Activated CD8-positive, alpha-beta T cell treated with anti-CD3 and anti-CD28 coated beads for 36 hours (primary cell): ENCODE measurements around the gene HSPA9. TPM values are rescaled to one million over a fixed set of nuclear protein-coding genes. Genes with fewer than 3 reads are reported as not detected.

ENCODE experiments used
- ATAC-seq: fragments of 200-7000 bp; cut with Tn5 transposase; one replicate; pipeline ENCODE4 v1.10.0; 2021; ENCODE audit warnings: mild to moderate bottlenecking, moderate library complexity
- CTCF ChIA-PET: fragments of 350-600 bp; sonication (Branson Sonifier 250); formaldehyde crosslinking; loops from one replicate; lab custom pipeline; 2021; ENCODE audit warnings: antibody characterized with exemption; lab: Charles Lee
- POLR2A ChIA-PET: fragments of 350-600 bp; sonication (Branson Sonifier 250); formaldehyde crosslinking; loops from one replicate; lab custom pipeline; 2021; ENCODE audit warnings: antibody characterized with exemption; lab: Charles Lee
- DNase-seq: peaks from one replicate; pipeline ENCODE4 v3.0.0-alpha.2; 2020
- H3K27ac Mint-ChIP-seq: one replicate; pipeline ENCODE4 v1.8.0; 2021; ENCODE audit warnings: mild to moderate bottlenecking, mixed read lengths
- H3K27me3 Mint-ChIP-seq: one replicate; pipeline ENCODE4 v1.8.0; 2021; ENCODE audit warnings: mixed read lengths
- H3K36me3 Mint-ChIP-seq: one replicate; pipeline ENCODE4 v1.8.0; 2021; ENCODE audit warnings: low read depth, mixed read lengths
- H3K4me1 Mint-ChIP-seq: one replicate; pipeline ENCODE4 v1.8.0; 2021; ENCODE audit warnings: low read depth, mixed read lengths
- H3K4me3 Mint-ChIP-seq: one replicate; pipeline ENCODE4 v1.8.0; 2021; ENCODE audit warnings: mild to moderate bottlenecking, moderate library complexity, mixed read lengths
- H3K9me3 Mint-ChIP-seq: one replicate; pipeline ENCODE4 v1.8.0; 2021; ENCODE audit warnings: mixed read lengths
- intact Hi-C: fragments of 100-400 bp; cut with micrococcal nuclease; formaldehyde crosslinking; loops from one replicate; pipeline ENCODE4 v1.10.0; 2022
- total RNA-seq, 2 experiments: library from RNA; stranded (reverse); gene quantifications; one replicate each; pipeline ENCODE4 v1.2.3, GENCODE V29; 2021
- TF ChIP-seq, protein P1 (sequence below): fragments of 200-600 bp; IDR thresholded peaks from one replicate; pipeline ENCODE4 v1.8.0; 2022; ENCODE audit warnings: antibody characterized with exemption, mild to moderate bottlenecking

HSPA9 gene
- total RNA-seq, 2 experiments from 2014 or later: 426 to 442 TPM

DNA sequence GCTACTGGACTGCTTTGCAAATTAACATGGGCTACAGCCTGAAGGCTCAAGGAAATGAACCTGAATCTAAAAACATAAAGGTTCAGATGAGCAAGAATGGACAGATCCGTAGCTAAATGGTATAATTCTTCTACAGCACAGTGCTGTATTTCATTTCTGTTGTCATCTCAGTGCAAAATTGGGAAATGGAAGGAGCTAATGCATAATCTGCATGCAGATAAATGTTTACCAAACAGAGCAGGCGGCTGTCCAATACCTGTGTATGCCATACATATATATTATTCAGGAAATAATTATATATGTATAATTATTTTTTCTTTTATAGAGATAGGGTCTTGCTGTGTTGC is 4.3 kb upstream of the HSPA9 start:
- Mint-ChIP-seq H3K27me3 (no peaks in the 10 kb centered on the region), H3K4me1 (peaks cover 9% of the 10 kb centered on the region), H3K36me3 (peaks cover 10% of the 10 kb centered on the region), H3K27ac (no peak overlapping the region), H3K9me3 (peaks cover 6% of the 10 kb centered on the region), H3K4me3 (no peak overlapping the region)
- TF ChIP-seq, protein P1, sequence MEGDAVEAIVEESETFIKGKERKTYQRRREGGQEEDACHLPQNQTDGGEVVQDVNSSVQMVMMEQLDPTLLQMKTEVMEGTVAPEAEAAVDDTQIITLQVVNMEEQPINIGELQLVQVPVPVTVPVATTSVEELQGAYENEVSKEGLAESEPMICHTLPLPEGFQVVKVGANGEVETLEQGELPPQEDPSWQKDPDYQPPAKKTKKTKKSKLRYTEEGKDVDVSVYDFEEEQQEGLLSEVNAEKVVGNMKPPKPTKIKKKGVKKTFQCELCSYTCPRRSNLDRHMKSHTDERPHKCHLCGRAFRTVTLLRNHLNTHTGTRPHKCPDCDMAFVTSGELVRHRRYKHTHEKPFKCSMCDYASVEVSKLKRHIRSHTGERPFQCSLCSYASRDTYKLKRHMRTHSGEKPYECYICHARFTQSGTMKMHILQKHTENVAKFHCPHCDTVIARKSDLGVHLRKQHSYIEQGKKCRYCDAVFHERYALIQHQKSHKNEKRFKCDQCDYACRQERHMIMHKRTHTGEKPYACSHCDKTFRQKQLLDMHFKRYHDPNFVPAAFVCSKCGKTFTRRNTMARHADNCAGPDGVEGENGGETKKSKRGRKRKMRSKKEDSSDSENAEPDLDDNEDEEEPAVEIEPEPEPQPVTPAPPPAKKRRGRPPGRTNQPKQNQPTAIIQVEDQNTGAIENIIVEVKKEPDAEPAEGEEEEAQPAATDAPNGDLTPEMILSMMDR: peak; percentile 12
- POLR2A ChIA-PET: interaction anchor here (0.5 to 2.0 kb wide), 4 partner anchors 16 to 213 kb away, joined by 3 to 6 read pairs (median 4); partner anchors contain the start of gene ETF1
- DNase-seq: no peak
- intact Hi-C loops: loop anchor here (10.0 kb wide), 1 partner anchor 685 kb away; no protein-coding TSS in a partner anchor
- CTCF ChIA-PET: interaction anchor here (0.8 to 2.2 kb wide), 33 partner anchors 9 to 693 kb away, joined by 3 to 15 read pairs (median 4); partner anchors contain the start of gene ETF1
- no peak for ATAC-seq

- intact Hi-C loops: loop anchor here (10.0 kb wide), 1 partner anchor 687 kb away; no protein-coding TSS in a partner anchor
These were observed 2.3 kb upstream of the HSPA9 start for GRCh38 chr5:138577452-138577851.

GRCh38 chr5:138574744-138575193 is 432 bp downstream of the HSPA9 start:
- peaks cover 51% of the 10 kb centered on the region for H3K36me3 Mint-ChIP-seq
- H3K4me3 Mint-ChIP-seq: peak overlapping the region; percentile 98
- peaks cover 40% of the 10 kb centered on the region for H3K4me1 Mint-ChIP-seq
- H3K27me3 Mint-ChIP-seq: no peaks in the 10 kb centered on the region
- TF ChIP-seq, protein P1: no peak
- peak overlapping the region; percentile 100 for H3K27ac Mint-ChIP-seq
- ChIA-PET POLR2A (interaction anchor here (0.5 to 5.1 kb wide), 14 partner anchors 10 to 624 kb away, joined by 3 to 36 read pairs (median 5); partner anchors contain the start of genes EGR1 and ETF1), CTCF (interaction anchor here (0.9 to 1.9 kb wide), 5 partner anchors 22 to 223 kb away, joined by 3 to 7 read pairs (median 3); partner anchors contain the start of gene ETF1)
- no peak for DNase-seq
- ATAC-seq: no peak
- peaks cover 6% of the 10 kb centered on the region for H3K9me3 Mint-ChIP-seq
- intact Hi-C loops: loop anchor here (1.0 to 10.0 kb wide), 2 partner anchors 31 to 690 kb away; partner anchors contain the start of gene ETF1

More at GRCh38 chr5:138577452-138577851, 2.3 kb upstream of the HSPA9 start:
- peaks cover 6% of the 10 kb centered on the region for H3K9me3 Mint-ChIP-seq
- TF ChIP-seq, protein P1: no peak
- ChIA-PET POLR2A (interaction anchor here (0.7 to 3.3 kb wide), 3 partner anchors 34 to 621 kb away, joined by 3 to 36 read pairs (median 4); partner anchors contain the start of genes ETF1 and SIL1), CTCF (interaction anchor here (0.6 to 1.8 kb wide), 4 partner anchors 16 to 685 kb away, joined by 3 to 8 read pairs (median 5); no protein-coding TSS in a partner anchor)
- peaks cover 20% of the 10 kb centered on the region for H3K4me1 Mint-ChIP-seq
- no peak overlapping the region for H3K4me3 Mint-ChIP-seq
- H3K27me3 Mint-ChIP-seq: no peaks in the 10 kb centered on the region
- no peak overlapping the region for H3K27ac Mint-ChIP-seq
- no peak for DNase-seq
- no peak for ATAC-seq
- H3K36me3 Mint-ChIP-seq: peaks cover 28% of the 10 kb centered on the region

GRCh38 chr5:138573949-138574670 is 1.1 kb downstream of the HSPA9 start:
- peaks cover 6% of the 10 kb centered on the region for H3K9me3 Mint-ChIP-seq
- TF ChIP-seq, protein P1: no peak
- H3K27ac Mint-ChIP-seq: peak overlapping the region; percentile 100
- H3K36me3 Mint-ChIP-seq: peaks cover 56% of the 10 kb centered on the region
- no peaks in the 10 kb centered on the region for H3K27me3 Mint-ChIP-seq
- CTCF ChIA-PET: interaction anchor here (0.9 to 1.9 kb wide), 5 partner anchors 21 to 170 kb away, joined by 3 to 7 read pairs (median 3); no protein-coding TSS in a partner anchor
- POLR2A ChIA-PET: interaction anchor here (0.7 to 5.1 kb wide), 14 partner anchors 9 to 719 kb away, joined by 3 to 31 read pairs (median 4); partner anchors contain the start of genes EGR1, ETF1, KDM3B and MATR3
- ATAC-seq (no peak), DNase-seq (no peak)
- peaks cover 44% of the 10 kb centered on the region for H3K4me1 Mint-ChIP-seq
- peak overlapping the region; percentile 98 for H3K4me3 Mint-ChIP-seq
- intact Hi-C loops: loop anchor here (10.0 kb wide), 1 partner anchor 691 kb away; no protein-coding TSS in a partner anchor
